ENCODE measurements around the gene CABLES2. TPM values are rescaled to one million over a fixed set of nuclear protein-coding genes. Genes with fewer than 3 reads are reported as not detected.

CABLES2 gene
- total and polyA plus RNA-seq, 2 donors (not counting 3 experiments of a cell fraction or from before 2014, with no cell fraction given) = 7.8 to 9.9 TPM

GRCh38 chr20:62416651-62417637, 9.9 kb upstream of the CABLES2 start:
- CTCF ChIA-PET = no interaction called here
- POLR2A ChIA-PET = no interaction called here
- FAIRE-seq (no peak), DNase-seq (ENCODE audit: low read depth, low spot score) (no peak)
- dilution Hi-C loops (cut with MboI; ENCODE audit: extremely low pct_ligation_motif_present, low sequenced_read_pairs) = no loop called here
- Histone ChIP-seq H3K4me3 (replicated peaks in 1 of 3; ENCODE audit: insufficient read depth in 1 of 3, low read depth in 1 of 3, low read length in 3 of 3) (no peak overlapping the region), H3K9ac (replicated peaks; ENCODE audit: extremely low read depth, insufficient read depth, low read length) (no peak overlapping the region), H2AFZ (ENCODE audit: low read depth, low read length) (no peak overlapping the region), H3K36me3 (ENCODE audit: control insufficient read depth in 2 of 2, extremely low read depth in 1 of 2, insufficient read depth in 2 of 2, low read length in 2 of 2) (no peaks in the 10 kb centered on the region), H4K20me1 (replicated peaks; ENCODE audit: control insufficient read depth, extremely low read depth, insufficient read depth, low read length) (no peaks in the 10 kb centered on the region), H3K27ac (ENCODE audit: insufficient read depth, low read depth, low read length) (no peak overlapping the region), H3K4me1 (ENCODE audit: control insufficient read depth, extremely low read depth, insufficient read depth, low read length) (no peaks in the 10 kb centered on the region), H3K9me3 (replicated peaks; ENCODE audit: control insufficient read depth, insufficient read depth, low read length) (no peaks in the 10 kb centered on the region), H3K79me2 (ENCODE audit: control insufficient read depth, insufficient read depth, low read length) (no peaks in the 10 kb centered on the region), H3K27me3 (ENCODE audit: control insufficient read depth in 2 of 2, insufficient read depth in 2 of 2, low read length in 2 of 2) (no peaks in the 10 kb centered on the region), H3K9me1 (replicated peaks; ENCODE audit: control insufficient read depth, extremely low read depth, insufficient read depth, low read length) (no peaks in the 10 kb centered on the region), H3K4me2 (ENCODE audit: insufficient read depth, low read length) (no peak overlapping the region)
- BruUV-seq (replicated peaks) = no TSS peak
- TF ChIP-seq CTCF (IDR thresholded peaks at IDR 0.05; ENCODE audit: extremely low read depth in 1 of 2, insufficient read depth in 1 of 2, low read depth in 1 of 2, low read length in 2 of 2) (no peak), FOS (IDR thresholded peaks at IDR 0.05; ENCODE audit: borderline replicate concordance, insufficient read depth, low read length) (no peak), JUN (IDR thresholded peaks at IDR 0.05; ENCODE audit: borderline replicate concordance, insufficient read depth, insufficient read length, low read depth) (no peak), MAX (IDR thresholded peaks at IDR 0.05; ENCODE audit: insufficient read depth, insufficient read length) (no peak), MYC (IDR thresholded peaks at IDR 0.05; ENCODE audit: low read depth, low read length) (no peak), POLR2A (IDR thresholded peaks at IDR 0.05; ENCODE audit: low read depth, low read length) (no peak), EZH2 (IDR thresholded peaks at IDR 0.05; ENCODE audit: borderline replicate concordance, low read depth, low read length, severe bottlenecking) (no peak), GATA2 (IDR thresholded peaks at IDR 0.05; ENCODE audit: insufficient read depth, insufficient read length, low read depth, low read length) (no peak), POLR2AphosphoS5 (IDR thresholded peaks at IDR 0.05; ENCODE audit: insufficient read depth, low read depth, low read length) (no peak)
- intact Hi-C loops (cut with micrococcal nuclease) = no loop called here
